PFSK-1 (cell line): Measurements from ENCODE around the gene SNRNP70.

Source experiments
- FOXP2 ChIP-seq: optimal IDR thresholded peaks from 2 replicates; pipeline ENCODE3; 2011; ENCODE audit warnings: borderline replicate concordance, control low read depth, inconsistent platforms; ENCODE audit not compliant: insufficient read depth; ENCODE audit errors: extremely low read length, extremely low read depth
- POLR2AphosphoS5 ChIP-seq: IDR thresholded peaks from 2 replicates; pipeline ENCODE4 v1.6.1; 2012; ENCODE audit warnings: low read depth, mild to moderate bottlenecking, control low read depth, low read length, moderate library complexity
- REST ChIP-seq, 2 experiments: IDR thresholded peaks; 2 replicates each; pipeline versions ENCODE4 v1.6.1 to v1.8.0; 2011 to 2012; ENCODE audit warnings: low read depth in 2 of 2, low read length in 2 of 2, control low read depth in 1 of 2, inconsistent platforms in 1 of 2, mild to moderate bottlenecking in 1 of 2, moderate library complexity in 1 of 2; ENCODE audit not compliant: insufficient read depth in 1 of 2
- SIN3A ChIP-seq: IDR thresholded peaks from 2 replicates; pipeline ENCODE4 v1.6.1; 2012; ENCODE audit warnings: mild to moderate bottlenecking, low read length, moderate library complexity, borderline replicate concordance; ENCODE audit not compliant: insufficient read depth
- TAF1 ChIP-seq: IDR thresholded peaks from 2 replicates; pipeline ENCODE4 v1.6.1; 2012; ENCODE audit warnings: low read length, control low read depth, borderline replicate concordance; ENCODE audit not compliant: insufficient read depth

The SNRNP70 gene

GRCh38 chr19:49130325-49130724 lies 45.1 kb downstream of the SNRNP70 start:
- TF ChIP-seq REST (IDR thresholded peaks at IDR 0.05; ENCODE audit: insufficient read depth in 1 of 2, low read depth in 2 of 2, low read length in 2 of 2) = no peak
- no peak for TF ChIP-seq POLR2AphosphoS5
- no peak for TF ChIP-seq FOXP2
- TF ChIP-seq SIN3A = no peak
- no peak for TF ChIP-seq TAF1

DNA sequence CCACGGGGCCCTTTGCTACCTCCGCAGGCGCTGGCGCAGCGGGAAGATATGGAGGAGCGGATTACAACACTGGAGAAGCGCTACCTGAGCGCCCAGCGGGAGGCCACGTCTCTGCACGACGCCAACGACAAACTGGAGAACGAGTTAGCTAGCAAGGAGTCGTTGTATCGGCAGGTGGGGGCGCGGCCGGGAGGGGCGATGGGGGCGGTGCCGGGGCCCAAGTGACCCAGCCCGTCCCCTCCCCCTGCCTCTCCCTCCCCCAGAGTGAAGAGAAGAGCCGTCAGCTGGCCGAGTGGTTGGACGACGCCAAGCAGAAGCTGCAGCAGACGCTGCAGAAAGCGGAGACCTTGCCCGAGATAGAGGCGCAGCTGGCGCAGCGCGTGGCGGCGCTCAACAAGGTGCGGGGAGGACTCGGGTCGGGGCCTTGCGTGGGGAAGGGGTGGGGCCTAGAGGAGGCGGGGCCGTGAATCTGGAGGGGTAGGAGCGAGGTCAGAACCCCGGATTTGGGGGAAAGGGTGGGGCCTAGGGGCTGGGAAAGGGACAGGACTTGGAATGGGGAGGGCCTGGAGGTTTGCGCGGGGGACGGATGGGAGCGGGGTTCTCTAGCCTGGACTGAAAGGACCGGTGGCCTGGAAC lies 47.8 kb downstream of the SNRNP70 start:
- TF ChIP-seq SIN3A (no peak), FOXP2 (no peak), TAF1 (no peak), REST (IDR thresholded peaks at IDR 0.05; ENCODE audit: insufficient read depth in 1 of 2, low read depth in 2 of 2, low read length in 2 of 2) (no peak), POLR2AphosphoS5 (no peak)

DNA sequence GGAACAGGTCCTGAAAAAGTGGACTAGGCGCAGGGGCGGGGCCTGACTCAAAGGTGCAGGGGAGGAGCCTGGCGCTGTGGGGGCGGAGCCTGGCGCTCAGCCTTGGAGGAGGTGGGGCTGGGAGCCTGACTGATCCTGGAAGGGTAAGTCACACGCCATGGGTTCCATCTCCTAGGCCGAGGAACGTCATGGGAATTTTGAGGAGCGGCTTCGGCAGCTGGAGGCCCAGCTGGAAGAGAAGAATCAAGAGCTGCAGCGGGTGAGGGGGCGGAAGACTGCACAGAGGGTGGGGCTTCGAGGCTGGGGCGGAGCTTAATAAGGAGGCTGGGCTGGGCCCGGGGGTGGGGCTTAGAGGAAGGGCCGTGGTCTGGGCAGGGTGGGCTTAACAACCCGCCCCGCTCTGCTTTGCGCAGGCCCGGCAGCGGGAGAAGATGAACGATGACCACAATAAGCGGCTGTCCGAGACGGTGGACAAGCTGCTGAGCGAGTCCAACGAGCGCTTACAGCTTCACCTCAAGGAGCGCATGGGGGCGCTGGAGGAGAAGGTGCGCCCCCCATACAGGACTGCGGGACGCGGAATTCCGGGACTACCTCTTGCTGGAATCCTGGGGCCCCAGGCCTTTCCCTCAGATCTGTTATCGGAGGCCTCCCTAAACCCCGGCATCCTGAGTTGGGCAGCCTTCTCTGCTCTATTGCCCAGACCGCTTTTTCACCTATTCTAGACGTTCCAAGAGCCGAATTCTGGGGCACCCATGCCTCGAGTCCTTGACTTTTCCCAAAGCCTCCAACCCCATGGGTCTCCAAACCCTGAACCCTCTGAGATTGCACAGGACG lies 48.6 kb downstream of the SNRNP70 start:
- TF ChIP-seq REST (IDR thresholded peaks at IDR 0.05; ENCODE audit: insufficient read depth in 1 of 2, low read depth in 2 of 2, low read length in 2 of 2) (no peak), TAF1 (no peak), SIN3A (no peak), POLR2AphosphoS5 (no peak), FOXP2 (no peak)

DNA sequence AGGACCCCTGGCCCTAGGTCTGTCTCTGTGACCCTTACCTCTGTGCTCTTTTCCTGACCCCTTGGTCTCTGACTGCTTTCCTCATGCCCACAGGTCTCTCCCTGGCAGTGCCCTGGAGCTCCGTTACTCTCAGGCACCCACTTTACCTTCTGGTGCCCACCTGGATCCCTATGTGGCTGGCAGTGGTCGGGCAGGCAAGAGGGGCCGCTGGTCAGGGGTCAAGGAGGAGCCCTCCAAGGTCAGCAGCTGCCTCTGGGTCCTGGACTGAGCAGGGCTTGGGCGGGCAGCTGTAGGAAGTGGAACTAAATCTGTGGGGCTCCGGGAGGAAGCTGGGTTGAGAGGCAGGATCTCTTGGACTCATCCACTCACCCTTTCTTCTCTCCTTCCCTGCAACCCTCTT lies 50.4 kb downstream of the SNRNP70 start:
- TF ChIP-seq POLR2AphosphoS5 = no peak
- TF ChIP-seq TAF1 = no peak
- TF ChIP-seq REST (IDR thresholded peaks at IDR 0.05; ENCODE audit: insufficient read depth in 1 of 2, low read depth in 2 of 2, low read length in 2 of 2) = no peak
- TF ChIP-seq SIN3A = no peak
- no peak for TF ChIP-seq FOXP2
